HCEC 1CT (cell line): ENCODE data around the gene BARX2.

Source experiments
- DNase-seq: peaks from one replicate; pipeline ENCODE4 v3.0.0-alpha.2; 2017

BARX2 gene

DNA sequence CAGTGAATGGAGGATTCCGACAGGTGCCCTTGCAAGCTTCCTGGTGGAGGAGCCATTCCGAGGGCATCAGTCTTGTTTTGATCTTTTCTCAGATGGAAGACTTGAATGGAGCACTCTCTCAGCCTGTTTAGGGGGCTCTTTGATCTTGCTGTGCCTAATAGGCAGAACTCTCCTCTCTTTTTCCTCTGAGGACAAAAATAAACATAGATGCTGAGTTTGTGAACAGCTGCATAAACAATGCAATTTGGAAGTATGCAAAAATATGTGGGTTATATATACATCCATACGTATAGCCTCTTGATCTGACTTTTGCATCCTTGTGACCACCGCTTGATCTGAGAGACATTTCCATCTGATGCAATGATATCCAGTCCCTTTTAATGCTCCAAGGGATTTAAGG, 29.1 kb downstream of the BARX2 start:
- DNase-seq, result no peak

DNA sequence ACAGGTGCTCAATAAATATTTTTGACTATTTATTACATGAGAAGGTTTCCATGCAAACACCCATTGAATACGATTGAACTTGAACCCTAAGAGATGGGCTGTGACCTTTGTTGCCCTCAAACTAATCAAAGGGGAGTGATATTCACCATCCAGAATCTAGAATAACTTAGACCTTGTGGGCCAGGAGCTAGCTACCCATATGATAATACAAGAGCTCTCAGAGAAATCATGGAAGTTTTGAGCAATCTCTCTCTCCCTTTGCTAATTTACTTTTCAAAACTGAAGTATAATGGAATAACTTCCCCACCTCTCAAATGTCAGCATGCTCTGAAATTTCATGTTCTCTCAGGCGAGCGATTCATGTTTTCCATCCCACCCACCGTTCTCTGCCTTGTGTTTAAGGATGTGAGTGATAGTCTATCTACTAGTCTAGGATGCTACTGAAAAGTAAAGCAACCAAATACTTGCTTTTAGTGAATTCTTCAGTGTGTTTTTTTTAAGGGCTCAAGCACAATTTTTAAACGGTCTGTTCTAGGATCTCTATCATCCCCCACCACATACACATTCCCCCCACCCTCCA, 33.3 kb downstream of the BARX2 start:
- DNase-seq, result no peak

DNA sequence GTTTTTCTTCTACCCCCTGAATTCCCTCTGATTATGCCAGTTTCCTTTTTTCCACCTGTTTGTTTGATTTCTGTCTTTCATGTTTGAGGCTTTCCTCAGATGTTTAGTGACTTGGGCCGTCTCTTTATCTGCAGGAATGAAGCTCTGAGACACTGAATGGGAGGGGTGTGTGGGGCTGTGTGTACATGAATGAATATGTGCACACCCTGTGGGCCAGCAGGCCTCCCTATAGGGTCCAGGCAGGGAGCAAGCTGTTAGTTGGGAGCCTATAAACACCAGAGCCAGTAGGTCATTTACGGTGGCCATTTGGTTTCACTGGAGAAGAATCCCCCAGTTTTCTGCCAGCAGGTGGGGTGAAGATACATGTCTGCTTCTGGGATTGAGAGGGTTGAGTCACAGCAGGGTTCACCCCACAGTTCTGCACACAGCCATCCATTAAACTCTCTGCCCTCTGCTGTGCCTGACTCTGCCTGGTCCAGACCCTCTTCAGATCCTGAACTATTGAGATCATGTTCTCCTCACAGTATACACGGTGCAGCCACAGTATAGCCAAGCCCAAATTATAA, 34.8 kb downstream of the BARX2 start:
- peak; percentile 2 for DNase-seq

DNA sequence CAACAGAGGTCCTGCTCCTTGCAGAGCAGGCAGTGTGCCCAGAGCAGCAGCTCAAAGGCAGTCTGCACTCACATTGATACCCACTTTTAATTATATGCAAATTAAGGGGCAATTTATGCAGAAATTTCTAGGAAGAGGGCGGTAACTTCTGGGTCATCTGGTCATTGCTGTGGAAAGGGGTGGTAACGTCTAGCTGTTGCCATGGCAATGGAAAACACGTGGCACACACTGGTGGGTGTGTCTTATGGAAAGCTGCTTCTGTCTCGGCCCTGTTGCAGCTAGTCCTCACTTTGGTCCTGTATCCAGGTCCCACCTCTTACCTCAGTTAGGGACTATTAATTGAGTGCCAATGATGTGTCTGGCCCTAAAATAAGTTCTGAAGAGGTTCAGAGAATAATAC, 36.8 kb downstream of the BARX2 start:
- DNase-seq, result no peak

DNA sequence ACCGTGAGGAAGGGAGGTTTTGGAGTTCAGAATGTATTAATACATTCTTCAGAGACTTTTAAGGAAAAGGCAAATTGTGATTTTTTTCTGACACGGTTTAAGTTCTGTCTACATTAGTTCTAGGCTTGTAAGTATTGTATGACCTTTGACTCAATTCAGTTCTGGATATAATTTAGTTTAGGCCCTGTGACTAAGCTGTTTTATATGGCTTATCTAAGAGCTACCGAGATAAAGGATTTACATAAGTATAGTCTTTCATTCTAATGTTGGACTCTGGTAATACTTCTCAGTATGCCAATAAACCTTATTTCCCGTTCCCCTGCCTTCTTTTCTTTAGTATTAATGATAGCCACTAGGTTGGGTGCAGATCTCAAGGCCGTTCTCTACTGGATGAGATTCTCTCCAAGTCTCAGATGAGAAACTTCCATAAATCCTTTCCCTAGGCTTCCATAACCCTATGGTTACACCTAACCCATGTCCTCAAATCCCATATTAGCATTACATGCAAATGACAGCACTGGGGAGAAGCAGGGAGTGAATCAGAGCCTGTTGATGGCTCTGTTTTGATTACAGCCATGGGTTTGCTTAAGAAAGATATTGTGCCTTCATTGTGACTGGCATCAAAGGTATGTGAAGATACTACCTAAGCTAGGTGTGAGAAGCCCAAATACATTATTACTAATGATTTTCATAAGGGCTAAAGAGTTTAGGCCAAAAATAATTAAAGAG, 38.7 kb downstream of the BARX2 start:
- DNase-seq, result no peak

GRCh38 chr11:129416080-129416820, 40.6 kb downstream of the BARX2 start:
- no peak for DNase-seq

DNA sequence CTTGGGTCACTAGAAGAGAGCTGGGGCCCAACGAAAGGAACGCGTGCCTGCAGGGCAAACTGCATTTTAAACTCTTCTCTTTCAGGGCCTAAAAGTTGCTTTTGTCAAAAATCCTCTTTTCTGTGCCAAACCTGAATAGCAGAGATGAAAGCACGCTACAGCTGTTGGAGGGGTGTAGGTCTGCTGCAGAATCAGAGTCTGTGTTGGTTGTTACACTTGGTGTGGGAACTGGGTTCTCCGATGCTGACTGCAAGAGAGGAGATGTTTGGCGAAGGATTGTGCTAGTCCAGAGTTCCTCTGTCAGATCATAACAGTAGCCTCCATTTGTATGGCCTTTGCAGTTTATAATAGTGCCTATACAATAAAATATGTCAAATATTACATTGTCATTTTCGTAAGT, 41.8 kb downstream of the BARX2 start:
- DNase-seq, result no peak

GRCh38 chr11:129418039-129418438, 42.4 kb downstream of the BARX2 start:
- DNase-seq, result no peak

DNA sequence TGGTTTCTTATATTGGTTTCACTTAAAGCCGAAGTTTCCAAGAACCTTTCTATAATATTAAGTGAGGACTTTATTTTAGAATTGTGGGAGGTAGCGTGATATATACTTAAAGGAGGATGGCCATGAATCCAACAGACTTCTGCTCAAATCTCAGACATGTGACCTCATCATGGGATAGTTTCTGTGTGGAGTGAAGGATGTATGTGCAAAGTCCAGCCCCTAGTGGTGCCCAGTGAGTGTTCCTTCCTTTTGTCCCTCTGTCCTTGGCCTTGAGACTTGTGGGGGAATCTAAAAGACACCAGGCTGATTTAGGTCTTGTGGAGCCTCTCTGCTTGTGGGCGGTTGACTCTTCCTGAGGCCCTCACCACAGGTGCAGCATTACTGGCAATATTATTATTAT, 43.7 kb downstream of the BARX2 start:
- no peak for DNase-seq

DNA sequence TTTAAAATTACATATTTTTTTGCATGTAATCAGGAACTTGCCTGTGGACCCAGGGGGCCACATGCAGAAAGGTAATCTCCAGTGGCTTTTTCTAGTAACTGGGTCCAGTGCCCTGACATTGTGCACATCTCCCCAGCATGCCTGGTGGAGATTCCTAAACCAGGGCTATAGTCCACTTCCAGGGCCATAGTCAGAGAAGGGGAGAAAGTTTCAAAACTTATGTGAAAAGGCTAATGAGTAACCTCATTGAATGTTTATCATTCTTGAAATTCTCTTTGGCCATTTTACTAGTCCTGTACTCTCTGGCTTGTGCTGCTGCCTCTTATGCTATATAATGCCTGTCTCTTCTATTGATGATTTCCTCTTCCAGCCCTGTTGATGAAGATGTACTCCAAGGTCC, 47.8 kb downstream of the BARX2 start:
- no peak for DNase-seq

GRCh38 chr11:129425214-129425613, 49.6 kb downstream of the BARX2 start:
- no peak for DNase-seq

GRCh38 chr11:129426038-129426437, 50.4 kb downstream of the BARX2 start:
- DNase-seq, result no peak

DNA sequence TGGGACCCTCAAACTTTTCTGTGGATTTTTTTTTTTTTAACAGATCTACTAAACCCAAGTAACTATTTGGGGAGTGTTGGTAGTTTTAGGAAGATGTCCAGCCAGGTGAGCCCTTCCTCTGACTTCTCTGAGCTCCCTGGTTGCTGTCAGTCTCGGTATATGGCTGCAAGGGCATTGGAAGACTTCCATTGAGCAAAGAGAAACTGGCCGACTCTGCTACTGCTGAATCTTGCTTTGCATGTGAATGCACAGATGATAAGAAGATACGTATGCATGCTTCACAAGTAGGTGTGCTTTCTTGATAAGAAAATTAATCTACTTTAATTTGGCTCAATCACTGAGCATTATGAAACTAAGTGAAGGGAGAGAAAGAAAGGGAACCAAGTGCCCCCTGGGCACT, 51.1 kb downstream of the BARX2 start:
- DNase-seq, result no peak

- DNase-seq, result no peak
Measured at GRCh38 chr11:129427376-129427775, 51.7 kb downstream of the BARX2 start.

GRCh38 chr11:129427816-129428406, 52.3 kb downstream of the BARX2 start:
- no peak for DNase-seq

GRCh38 chr11:129428557-129428956, 52.9 kb downstream of the BARX2 start:
- no peak for DNase-seq

DNA sequence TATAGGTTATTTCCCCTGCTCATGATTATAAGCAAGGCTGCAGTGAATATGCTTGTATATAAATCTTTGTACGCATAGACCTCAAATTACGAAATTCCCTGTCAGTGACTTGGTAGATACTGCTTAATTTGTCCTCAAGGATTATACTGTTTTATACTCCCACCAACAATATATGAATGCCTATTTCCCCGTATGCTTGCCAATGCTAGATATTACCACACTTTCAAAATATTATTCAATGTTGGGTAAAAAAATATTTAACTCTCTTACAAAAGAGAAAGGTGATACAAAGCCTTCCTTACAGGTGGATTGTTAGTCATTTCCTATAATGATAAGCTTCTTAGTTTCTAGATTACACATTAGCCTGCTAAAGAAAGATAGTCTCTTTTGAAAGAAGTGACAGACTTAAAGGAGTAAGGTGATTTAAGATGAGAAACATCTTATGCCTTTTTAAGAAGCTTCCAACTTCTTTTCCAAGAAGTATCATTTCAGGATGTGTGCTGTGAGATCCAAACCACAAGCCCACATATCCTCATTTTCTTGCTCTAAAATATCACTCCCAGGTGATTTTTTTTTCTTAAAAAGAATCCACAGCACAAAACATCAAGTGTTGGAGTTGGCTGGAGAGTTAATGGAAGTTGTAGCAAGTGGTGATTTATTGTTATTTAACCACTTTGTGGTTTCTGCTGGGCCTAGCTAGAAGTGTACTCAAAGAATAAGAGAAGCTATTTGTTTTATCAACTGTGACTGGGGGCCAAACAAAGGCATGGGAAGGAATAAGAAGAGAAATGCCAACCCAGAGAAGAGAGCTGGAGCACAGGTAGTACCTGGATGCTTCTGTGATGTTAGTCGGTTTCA, 59.2 kb downstream of the BARX2 start:
- no peak for DNase-seq

GRCh38 chr11:129435499-129436245, 60.0 kb downstream of the BARX2 start:
- no peak for DNase-seq

GRCh38 chr11:129436573-129436972, 60.9 kb downstream of the BARX2 start:
- no peak for DNase-seq

DNA sequence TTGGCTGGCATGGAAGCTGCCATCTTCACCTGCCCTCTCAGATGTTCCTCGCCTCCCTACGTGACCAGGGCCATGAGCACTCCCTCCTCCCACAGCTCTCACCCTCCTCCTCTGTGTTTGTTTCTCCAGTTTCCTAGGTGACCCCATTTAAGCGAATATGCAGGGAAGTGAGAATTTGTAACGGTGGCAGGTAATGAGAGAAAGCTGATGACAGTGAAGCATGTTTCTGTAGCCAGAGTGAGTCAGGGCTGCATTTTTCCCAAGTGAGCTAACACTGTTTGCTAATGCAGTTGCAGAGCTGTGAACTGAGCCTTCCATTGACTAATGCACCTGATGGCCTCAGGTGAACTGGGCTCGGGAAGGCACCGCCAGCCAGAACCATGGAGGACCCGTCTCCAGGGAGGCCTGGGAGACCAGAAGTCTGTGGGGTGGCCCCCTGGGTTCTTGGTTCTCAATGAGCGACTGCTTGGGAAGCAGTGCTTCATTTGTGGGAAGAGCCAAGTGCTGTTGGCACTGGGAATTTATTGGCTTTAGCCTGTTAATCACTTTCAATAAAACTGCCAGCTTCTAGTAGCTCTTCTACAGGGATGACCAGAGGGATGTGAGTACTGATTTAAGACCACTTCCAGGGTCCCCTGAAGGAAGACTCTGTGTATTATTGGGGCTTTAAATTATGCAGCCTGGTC, 64.5 kb downstream of the BARX2 start:
- no peak for DNase-seq

DNA sequence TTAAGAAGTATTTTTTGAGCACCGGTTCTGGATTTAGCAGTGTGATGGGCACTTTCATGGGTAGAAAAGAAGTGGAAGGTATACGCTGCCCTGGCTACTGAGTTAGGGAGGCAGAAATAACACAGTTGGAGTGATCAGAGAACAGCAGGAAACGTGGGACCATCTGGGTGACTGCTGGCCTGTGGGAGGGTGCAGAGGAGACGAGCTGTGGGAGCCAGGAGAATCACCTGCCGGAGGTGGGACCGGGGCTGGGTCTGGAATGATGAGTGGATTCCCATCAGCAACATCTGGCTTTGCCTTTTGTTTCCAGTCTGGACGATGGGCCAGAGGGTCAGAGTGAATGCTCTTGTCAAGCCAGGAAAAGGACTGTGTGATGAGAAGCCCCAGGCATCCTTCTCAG, 66.5 kb downstream of the BARX2 start:
- DNase-seq, result no peak
